Measurements from ENCODE around the gene ARMC9.

ARMC9 gene

GRCh38 chr2:231415029-231415428 is 216.6 kb downstream of the ARMC9 start:
- no peak for DNase-seq (ENCODE audit: low read depth in 2 of 2)

DNA sequence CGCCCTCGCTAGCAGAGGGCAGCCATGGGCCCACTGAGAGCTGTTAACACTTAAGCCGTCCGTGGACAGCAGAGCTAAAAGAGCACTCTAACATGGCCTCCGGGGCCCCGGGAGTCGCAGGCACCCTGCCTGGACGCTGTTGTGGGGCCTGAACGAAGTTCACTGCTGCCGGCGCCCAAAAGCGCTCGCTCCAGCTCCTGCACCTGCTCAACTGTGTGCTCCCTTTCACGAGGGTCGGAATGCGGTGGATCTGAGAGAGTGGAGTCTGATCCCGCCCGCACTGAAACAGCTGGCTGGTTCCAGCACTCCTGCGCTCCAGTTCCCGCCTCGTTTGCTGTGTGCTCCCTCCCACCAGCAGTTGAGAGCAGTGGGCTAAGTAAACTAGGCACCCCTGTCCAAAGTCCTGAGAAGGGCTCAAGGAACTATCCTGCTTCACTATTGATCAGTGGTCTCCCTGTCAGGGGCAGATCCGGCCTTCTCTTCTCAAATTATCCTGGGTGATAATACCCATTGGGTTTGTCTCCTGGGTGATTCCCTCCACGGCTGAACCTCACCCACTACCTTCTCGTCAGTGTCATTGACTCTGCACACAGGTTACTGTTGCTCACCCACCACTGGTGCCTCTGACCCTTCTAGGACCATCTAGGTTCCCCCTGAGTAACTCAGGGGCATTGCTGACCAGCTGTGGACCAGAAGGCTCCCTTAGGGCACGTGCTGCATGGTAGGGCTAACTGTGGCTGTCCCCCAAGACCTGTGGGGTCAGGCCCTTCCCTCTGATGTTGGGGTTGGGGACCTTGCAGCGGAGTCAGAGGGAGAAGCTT is 220.6 kb downstream of the ARMC9 start:
- no peak for DNase-seq (ENCODE audit: low read depth in 2 of 2)

DNA sequence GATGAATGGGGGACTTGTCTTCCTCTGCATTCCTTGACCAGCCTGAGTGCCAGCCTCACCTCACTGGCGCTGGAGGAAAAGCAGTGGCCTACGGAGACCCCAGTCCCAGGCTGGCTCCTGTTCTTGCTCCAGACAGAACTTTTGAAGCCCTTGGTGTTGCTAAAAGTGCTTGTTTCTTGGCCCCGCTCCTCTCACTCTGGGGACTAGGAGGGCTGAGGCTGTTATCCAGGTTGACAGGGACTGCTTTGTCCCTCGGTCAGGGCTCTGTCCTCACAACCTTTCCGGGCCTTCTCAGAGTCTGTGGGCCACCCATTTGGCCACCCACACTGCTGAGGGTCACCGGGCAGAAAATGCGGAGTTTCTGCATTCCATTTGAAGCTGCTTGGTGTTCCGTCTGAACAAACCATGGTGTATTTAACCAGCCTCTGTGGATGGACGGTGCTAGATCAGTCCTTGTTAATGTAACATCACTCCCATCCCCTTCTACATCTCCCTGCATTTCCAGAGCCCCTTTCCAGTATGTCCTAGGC is 222.7 kb downstream of the ARMC9 start:
- DNase-seq (ENCODE audit: low read depth in 2 of 2): no peak

DNA sequence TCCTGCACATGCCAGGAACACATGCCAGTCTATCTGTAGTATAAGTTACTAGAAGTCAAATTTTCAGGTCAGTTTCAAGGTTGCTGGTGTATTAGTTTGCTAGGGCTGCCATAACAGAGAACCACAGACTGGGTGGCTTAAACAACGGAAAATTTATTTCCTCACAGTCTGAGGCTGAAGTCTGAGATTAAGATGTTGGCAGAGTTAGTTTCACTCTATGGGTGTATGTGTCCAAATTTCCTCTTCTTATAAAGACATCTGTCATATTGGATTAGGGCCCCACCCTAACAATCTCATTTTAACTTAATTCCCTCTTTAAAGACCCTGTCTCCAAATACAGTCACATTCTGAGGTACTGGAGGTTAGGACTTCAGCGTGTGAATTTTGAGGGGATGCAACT is 223.6 kb downstream of the ARMC9 start:
- DNase-seq (ENCODE audit: low read depth in 2 of 2): no peak

- no peak for DNase-seq (ENCODE audit: low read depth in 2 of 2)
Measured at GRCh38 chr2:231423176-231423575, 224.7 kb downstream of the ARMC9 start.

All from stimulated activated CD8-positive, alpha-beta memory T cell treated with anti-CD3 and anti-CD28 coated beads, Interleukin-7, amount 100 ng/mL, for 4 hours (primary cell).